ENCODE measurements around the gene POM121. TPM values are rescaled to one million over a fixed set of nuclear protein-coding genes. Genes with fewer than 3 reads are reported as not detected.
"Not testable (repeated sequence)": the region's sequence is repeated elsewhere in the genome, so short reads cannot be mapped to it uniquely, and the experiment has no call there.

Gene POM121
- total and polyA plus RNA-seq, 4 experiments from 2014 or later = 2.8 to 56.0 (median 36.3) TPM

DNA sequence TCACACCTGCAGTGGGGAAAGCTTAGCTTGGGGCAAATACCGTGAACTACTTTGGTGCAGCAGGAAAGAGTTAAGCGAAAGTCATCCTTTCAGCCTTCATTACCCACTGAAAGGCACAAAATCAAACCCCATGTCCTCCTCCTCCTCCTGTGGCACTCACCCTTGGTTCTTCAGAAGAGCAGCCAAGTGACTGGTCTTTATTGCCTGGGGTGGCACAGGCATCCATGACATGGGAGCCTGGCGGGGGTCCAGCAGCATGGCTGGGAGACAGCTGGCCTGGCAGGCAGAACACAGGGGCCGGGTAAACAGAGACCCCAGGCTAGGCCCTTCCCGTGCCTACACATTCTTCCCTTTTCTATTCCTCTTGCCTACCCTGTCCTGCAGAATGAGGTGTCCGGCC, 24.8 kb downstream of the POM121 start:
- H3K27ac Mint-ChIP-seq; H3K4me1 Mint-ChIP-seq; intact Hi-C loops (cut with micrococcal nuclease); POLR2A ChIA-PET (ENCODE audit: partially characterized antibody); H3K4me3 ChIP-seq (ENCODE audit: low read length in 2 of 2); CTCF ChIA-PET (ENCODE audit: partially characterized antibody); H3K36me3 Mint-ChIP-seq; H3K4me3 Mint-ChIP-seq; H3K27me3 Mint-ChIP-seq; H3K9me3 ChIP-seq (ENCODE audit: control insufficient read depth in 1 of 2, low read length in 2 of 2); DNase-seq; H3K4me1 ChIP-seq (ENCODE audit: insufficient read depth, low read length); H3K36me3 ChIP-seq (ENCODE audit: insufficient read depth, low read length); H3K9me3 Mint-ChIP-seq; H3K27me3 ChIP-seq (ENCODE audit: insufficient read depth, low read length); H3K27ac ChIP-seq (ENCODE audit: low read depth, low read length): not testable (repeated sequence)

DNA sequence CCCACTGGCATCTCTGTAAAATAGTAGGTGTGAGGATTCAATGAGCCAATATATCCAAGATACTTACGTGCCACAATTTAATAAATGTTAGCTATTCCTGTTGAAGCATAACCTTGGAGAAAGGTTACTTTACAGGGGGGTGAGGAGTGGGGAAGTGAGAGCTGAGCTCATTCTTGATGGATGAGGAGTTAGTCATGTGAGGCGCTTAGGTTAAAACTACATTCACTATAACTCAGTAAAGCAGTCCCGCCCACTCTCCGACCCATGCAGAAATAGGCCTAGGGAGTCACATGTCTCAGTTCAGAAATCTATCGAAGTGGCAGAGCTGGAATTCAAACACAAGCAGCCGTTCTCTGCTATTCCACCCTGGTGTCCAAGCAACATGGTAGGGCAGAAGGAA, 25.5 kb downstream of the POM121 start:
- POLR2A ChIA-PET (ENCODE audit: partially characterized antibody); CTCF ChIA-PET (ENCODE audit: partially characterized antibody); H3K9me3 Mint-ChIP-seq; H3K27ac ChIP-seq (ENCODE audit: low read depth, low read length); H3K4me1 Mint-ChIP-seq; H3K36me3 ChIP-seq (ENCODE audit: insufficient read depth, low read length); H3K27me3 Mint-ChIP-seq; H3K36me3 Mint-ChIP-seq; H3K4me3 Mint-ChIP-seq; H3K4me3 ChIP-seq (ENCODE audit: low read length in 2 of 2); H3K9me3 ChIP-seq (ENCODE audit: control insufficient read depth in 1 of 2, low read length in 2 of 2); intact Hi-C loops (cut with micrococcal nuclease); H3K4me1 ChIP-seq (ENCODE audit: insufficient read depth, low read length); H3K27ac Mint-ChIP-seq; H3K27me3 ChIP-seq (ENCODE audit: insufficient read depth, low read length); DNase-seq: not testable (repeated sequence)

DNA sequence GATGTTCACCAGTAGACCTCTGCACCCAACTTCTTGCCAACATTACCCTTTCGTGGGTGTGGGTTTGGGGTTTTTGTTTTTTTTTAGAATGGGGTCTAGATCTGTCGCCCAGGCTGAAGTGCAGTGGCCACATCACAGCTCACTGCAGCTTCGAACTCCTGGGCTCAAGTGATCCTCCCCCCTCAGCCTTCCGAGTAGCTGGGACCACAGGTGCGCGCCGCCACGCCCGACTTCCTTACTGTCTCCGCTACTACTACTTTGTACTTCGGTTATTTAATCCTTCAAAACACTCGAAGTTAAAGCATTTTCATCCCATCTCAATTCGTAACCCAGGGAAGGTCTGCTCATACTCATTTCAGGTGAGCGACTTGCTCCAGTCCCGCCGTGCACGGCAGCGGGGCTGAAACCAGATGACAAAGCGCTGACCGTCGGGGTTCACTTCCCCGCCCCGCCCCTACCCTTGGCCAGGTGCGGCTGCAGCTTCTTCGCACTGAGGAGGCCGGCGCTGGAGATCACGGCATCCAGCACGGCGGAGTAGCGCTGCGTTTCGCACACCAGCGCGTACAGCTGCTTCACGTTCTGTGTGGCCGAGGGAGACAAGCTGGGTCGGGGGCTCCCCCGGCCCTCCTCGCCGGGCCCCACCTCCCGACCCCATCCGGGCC, 29.1 kb downstream of the POM121 start:
- H3K27me3 Mint-ChIP-seq; H3K36me3 ChIP-seq (ENCODE audit: insufficient read depth, low read length); H3K4me1 ChIP-seq (ENCODE audit: insufficient read depth, low read length); H3K9me3 ChIP-seq (ENCODE audit: control insufficient read depth in 1 of 2, low read length in 2 of 2); H3K4me3 ChIP-seq (ENCODE audit: low read length in 2 of 2); intact Hi-C loops (cut with micrococcal nuclease); DNase-seq; H3K9me3 Mint-ChIP-seq; H3K36me3 Mint-ChIP-seq; POLR2A ChIA-PET (ENCODE audit: partially characterized antibody); H3K27ac Mint-ChIP-seq; CTCF ChIA-PET (ENCODE audit: partially characterized antibody); H3K27me3 ChIP-seq (ENCODE audit: insufficient read depth, low read length); H3K4me1 Mint-ChIP-seq; H3K4me3 Mint-ChIP-seq; H3K27ac ChIP-seq (ENCODE audit: low read depth, low read length): not testable (repeated sequence)

DNA sequence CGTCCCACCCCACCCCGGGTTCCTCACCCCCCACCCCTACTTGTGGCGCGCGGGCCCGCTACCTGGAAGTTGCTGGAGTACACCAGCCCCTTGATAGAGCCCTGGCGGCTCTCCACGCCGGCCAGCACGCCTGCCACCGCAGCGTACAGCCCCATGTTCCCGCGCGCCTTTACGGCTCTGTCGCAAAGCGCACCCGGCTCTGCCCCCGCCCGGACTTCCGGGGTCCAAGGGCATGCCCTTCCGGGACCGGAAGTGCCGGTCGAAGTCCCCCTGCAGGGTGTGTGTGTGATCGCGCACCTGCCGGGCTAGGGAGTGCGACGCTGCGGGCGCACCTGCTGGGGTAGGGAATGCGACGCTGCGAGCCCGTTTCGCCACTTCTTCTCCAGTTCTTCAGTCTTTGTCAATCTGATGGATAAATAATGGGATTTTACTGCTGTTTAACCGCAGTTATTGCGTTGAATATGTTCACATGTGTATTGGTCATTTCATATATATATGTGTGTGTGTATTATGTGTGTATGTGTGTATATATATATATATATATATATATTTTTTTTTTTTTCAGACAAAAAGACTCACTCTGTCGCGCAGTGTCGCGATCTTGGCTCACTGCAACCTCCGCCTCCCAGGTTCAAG, 29.8 kb downstream of the POM121 start:
- POLR2A ChIA-PET (ENCODE audit: partially characterized antibody); H3K9me3 ChIP-seq (ENCODE audit: control insufficient read depth in 1 of 2, low read length in 2 of 2); H3K4me3 ChIP-seq (ENCODE audit: low read length in 2 of 2); H3K27me3 Mint-ChIP-seq; H3K9me3 Mint-ChIP-seq; H3K36me3 Mint-ChIP-seq; H3K27ac ChIP-seq (ENCODE audit: low read depth, low read length); H3K36me3 ChIP-seq (ENCODE audit: insufficient read depth, low read length); intact Hi-C loops (cut with micrococcal nuclease); H3K27me3 ChIP-seq (ENCODE audit: insufficient read depth, low read length); H3K4me1 ChIP-seq (ENCODE audit: insufficient read depth, low read length); H3K4me1 Mint-ChIP-seq; CTCF ChIA-PET (ENCODE audit: partially characterized antibody): not testable (repeated sequence)
- H3K27ac Mint-ChIP-seq = peak overlapping the region in 2 of 7 donors; percentile 59 to 68
- H3K4me3 Mint-ChIP-seq = peak overlapping the region; percentile 67 to 89 (median 78)
- peak in 4 of 5 donors; percentile 22 to 47 (median 33) for DNase-seq

DNA sequence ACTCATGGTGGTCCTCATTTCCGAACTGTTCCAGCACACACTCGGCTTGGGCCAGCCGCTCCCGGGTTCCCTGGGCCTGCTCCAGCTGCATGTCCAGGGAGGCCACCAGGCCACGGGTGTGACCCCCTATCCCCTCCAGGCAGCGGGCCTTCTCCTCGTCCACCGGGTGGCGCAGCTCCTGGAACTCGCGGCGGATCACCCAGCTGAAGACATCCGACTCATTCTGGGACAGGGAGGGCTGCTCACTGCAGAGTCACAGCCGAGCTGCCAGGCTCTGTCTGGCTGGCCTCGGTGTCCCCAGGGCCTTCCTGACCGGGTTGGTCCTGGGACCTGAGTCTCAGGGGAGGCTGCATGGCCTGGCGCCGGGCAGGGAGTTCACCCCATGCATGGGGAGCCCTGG, 35.1 kb downstream of the POM121 start:
- DNase-seq; H3K36me3 ChIP-seq (ENCODE audit: insufficient read depth, low read length); H3K4me1 ChIP-seq (ENCODE audit: insufficient read depth, low read length); H3K4me1 Mint-ChIP-seq; intact Hi-C loops (cut with micrococcal nuclease); POLR2A ChIA-PET (ENCODE audit: partially characterized antibody); H3K4me3 ChIP-seq (ENCODE audit: low read length in 2 of 2); H3K9me3 Mint-ChIP-seq; H3K9me3 ChIP-seq (ENCODE audit: control insufficient read depth in 1 of 2, low read length in 2 of 2); H3K4me3 Mint-ChIP-seq; H3K36me3 Mint-ChIP-seq; H3K27ac Mint-ChIP-seq; H3K27me3 ChIP-seq (ENCODE audit: insufficient read depth, low read length); H3K27ac ChIP-seq (ENCODE audit: low read depth, low read length); CTCF ChIA-PET (ENCODE audit: partially characterized antibody); H3K27me3 Mint-ChIP-seq: not testable (repeated sequence)

DNA sequence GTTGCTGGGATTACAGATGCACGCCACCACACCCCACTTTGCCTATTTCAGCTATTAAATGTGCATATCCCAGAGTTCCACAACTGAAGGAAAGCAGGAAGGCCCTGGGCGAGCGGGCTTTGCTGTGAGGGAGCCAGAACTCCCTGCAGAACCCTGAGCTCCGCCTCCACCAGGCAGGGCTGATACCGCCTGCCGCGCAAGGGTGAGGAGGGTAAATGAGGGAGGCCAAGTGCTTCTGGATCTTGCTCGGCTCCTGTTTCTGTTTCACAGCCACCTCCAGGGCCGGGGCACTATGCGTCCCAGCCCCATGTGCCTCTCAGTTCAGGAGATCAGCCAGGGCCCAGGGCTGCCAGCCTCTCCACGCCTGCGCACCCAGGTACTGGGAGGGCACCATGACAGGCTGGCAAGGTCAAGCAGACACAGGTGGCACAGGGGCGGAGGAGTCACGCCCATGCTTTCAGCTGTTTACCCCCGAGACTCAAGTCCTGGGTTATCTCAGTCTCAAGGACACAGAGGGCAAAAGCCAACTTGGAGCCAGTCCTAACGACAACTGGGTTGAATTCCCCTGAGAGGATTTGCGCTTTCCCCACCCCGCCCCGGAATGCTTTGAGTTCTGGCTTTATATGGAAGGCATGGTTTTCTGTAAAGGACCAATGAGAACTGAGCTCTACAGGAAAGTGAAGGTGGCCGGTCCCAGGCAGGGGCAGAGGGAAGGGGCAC, 35.9 kb downstream of the POM121 start:
- H3K4me3 ChIP-seq (ENCODE audit: low read length in 2 of 2); H3K27ac Mint-ChIP-seq; H3K27me3 ChIP-seq (ENCODE audit: insufficient read depth, low read length); H3K4me1 Mint-ChIP-seq; H3K9me3 Mint-ChIP-seq; H3K36me3 Mint-ChIP-seq; H3K4me3 Mint-ChIP-seq; H3K9me3 ChIP-seq (ENCODE audit: control insufficient read depth in 1 of 2, low read length in 2 of 2); POLR2A ChIA-PET (ENCODE audit: partially characterized antibody); H3K36me3 ChIP-seq (ENCODE audit: insufficient read depth, low read length); intact Hi-C loops (cut with micrococcal nuclease); CTCF ChIA-PET (ENCODE audit: partially characterized antibody); H3K27ac ChIP-seq (ENCODE audit: low read depth, low read length); DNase-seq; H3K27me3 Mint-ChIP-seq; H3K4me1 ChIP-seq (ENCODE audit: insufficient read depth, low read length): not testable (repeated sequence)

DNA sequence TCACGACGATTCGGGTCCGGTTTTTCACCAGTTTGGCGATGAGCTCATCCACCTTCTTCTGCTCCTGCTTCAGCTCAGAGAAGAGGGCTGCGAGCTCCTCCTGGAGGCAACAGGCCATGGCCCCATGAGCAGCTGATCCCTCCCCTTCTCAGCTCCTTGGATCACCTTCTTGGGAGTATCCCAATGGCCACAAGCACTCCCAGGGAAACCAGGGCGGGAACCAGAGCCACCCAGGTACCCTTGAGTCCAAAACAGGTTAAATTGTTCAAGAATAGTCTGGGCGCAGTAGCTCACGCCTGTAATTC, 36.4 kb downstream of the POM121 start:
- H3K27me3 Mint-ChIP-seq; H3K4me1 Mint-ChIP-seq; intact Hi-C loops (cut with micrococcal nuclease); H3K4me1 ChIP-seq (ENCODE audit: insufficient read depth, low read length); H3K27me3 ChIP-seq (ENCODE audit: insufficient read depth, low read length); H3K36me3 ChIP-seq (ENCODE audit: insufficient read depth, low read length); POLR2A ChIA-PET (ENCODE audit: partially characterized antibody); CTCF ChIA-PET (ENCODE audit: partially characterized antibody); H3K9me3 ChIP-seq (ENCODE audit: control insufficient read depth in 1 of 2, low read length in 2 of 2); H3K27ac ChIP-seq (ENCODE audit: low read depth, low read length); H3K4me3 ChIP-seq (ENCODE audit: low read length in 2 of 2); H3K4me3 Mint-ChIP-seq; DNase-seq; H3K27ac Mint-ChIP-seq; H3K9me3 Mint-ChIP-seq; H3K36me3 Mint-ChIP-seq: not testable (repeated sequence)
